HUDEP-2 (cell line): ENCODE measurements around the gene PRPF19.

Experiments
- DNase-seq, 76 experiments: peaks; one replicate each; lab custom pipeline; 2025; ENCODE audit not compliant: unreplicated experiment in 76 of 76; lab: John Stamatoyannopoulos, UW

Gene PRPF19

GRCh38 chr11:60862171-60862570, 44.2 kb downstream of the PRPF19 start:
- DNase-seq, result no peak

GRCh38 chr11:60860943-60861342, 45.4 kb downstream of the PRPF19 start:
- DNase-seq, result no peak

GRCh38 chr11:60859616-60860250, 46.7 kb downstream of the PRPF19 start:
- DNase-seq, result no peak

GRCh38 chr11:60858731-60859464, 47.5 kb downstream of the PRPF19 start:
- DNase-seq, result no peak

GRCh38 chr11:60858236-60858635, 48.1 kb downstream of the PRPF19 start:
- DNase-seq, result no peak

- DNase-seq, result no peak
These were observed 48.8 kb downstream of the PRPF19 start for GRCh38 chr11:60857378-60858232.

GRCh38 chr11:60855726-60856633, 50.4 kb downstream of the PRPF19 start, which contains the start of gene PTGDR2:
Gene PTGDR2, minus strand, starts transcription at chr11:60855950. Its CDS starts 2,228 bp downstream, at chr11:60853722.
- DNase-seq, result peak in 25 of 76 experiments; percentile 5 to 52 (median 26)

- DNase-seq, result no peak
These were observed 51.3 kb downstream of the PRPF19 start for GRCh38 chr11:60854847-60855725.

- peak in 29 of 76 experiments; percentile 6 to 57 (median 21) for DNase-seq
These were observed 52.1 kb downstream of the PRPF19 start for GRCh38 chr11:60854140-60854846.

- no peak for DNase-seq
These were observed 53.1 kb downstream of the PRPF19 start for GRCh38 chr11:60852982-60853950.

GRCh38 chr11:60852117-60852981, 54.0 kb downstream of the PRPF19 start:
- DNase-seq, result no peak

- DNase-seq, result no peak
These were observed 54.9 kb downstream of the PRPF19 start for GRCh38 chr11:60851327-60852104.

GRCh38 chr11:60849641-60850520, 56.5 kb downstream of the PRPF19 start:
- DNase-seq, result no peak

- DNase-seq, result no peak
These were observed 57.7 kb downstream of the PRPF19 start for GRCh38 chr11:60848714-60849151.

GRCh38 chr11:60847896-60848295, 58.5 kb downstream of the PRPF19 start:
- no peak for DNase-seq
